Activated naive CD8-positive, alpha-beta T cell treated with anti-CD3 and anti-CD28 coated beads, Interleukin-2, amount 50 U/mL, for 24 hours (primary cell): ENCODE results near the gene RAP1GAP2.

Source experiments
- ATAC-seq: fragments of 150-1000 bp; cut with Tn5 transposase; one replicate; pipeline ENCODE4 v1.10.0; 2021
- DNase-seq: peaks from one replicate; pipeline ENCODE4 v3.0.0; 2021
- H3K27ac Mint-ChIP-seq: one replicate; pipeline ENCODE4 v1.8.0; 2021; ENCODE audit warnings: mild to moderate bottlenecking, mixed read lengths
- H3K27me3 Mint-ChIP-seq: one replicate; pipeline ENCODE4 v1.8.0; 2021; ENCODE audit warnings: mixed read lengths
- H3K36me3 Mint-ChIP-seq: one replicate; pipeline ENCODE4 v1.8.0; 2021; ENCODE audit warnings: low read depth, mixed read lengths
- H3K4me1 Mint-ChIP-seq: one replicate; pipeline ENCODE4 v1.8.0; 2021; ENCODE audit warnings: mixed read lengths
- H3K4me3 Mint-ChIP-seq: one replicate; pipeline ENCODE4 v1.8.0; 2021; ENCODE audit warnings: mild to moderate bottlenecking, moderate library complexity, mixed read lengths
- H3K9me3 Mint-ChIP-seq: one replicate; pipeline ENCODE4 v1.8.0; 2021; ENCODE audit warnings: mixed read lengths

RAP1GAP2 gene

DNA sequence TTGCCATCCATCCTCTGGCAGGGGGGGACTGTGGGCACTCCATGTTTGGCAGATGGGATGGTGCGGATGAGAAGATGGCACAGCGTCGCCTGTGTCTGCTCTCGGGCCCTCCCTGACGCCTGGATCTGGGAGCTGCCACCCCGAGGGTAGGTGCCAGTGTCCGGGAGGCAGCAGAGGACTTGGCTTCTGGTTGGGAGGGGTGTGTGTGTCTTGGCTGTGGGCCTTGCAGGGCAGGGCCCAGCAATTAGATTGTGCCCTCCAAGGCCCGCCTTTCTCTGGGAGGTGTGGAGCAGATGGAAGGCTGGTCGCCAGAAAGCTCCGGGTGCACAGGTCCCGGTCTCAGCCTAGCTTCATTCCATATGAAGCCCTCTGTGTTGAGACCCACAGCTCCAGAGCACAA, 1.4 kb downstream of the RAP1GAP2 start:
- Mint-ChIP-seq H3K36me3 (peaks cover 2% of the 10 kb centered on the region), H3K4me1 (peaks cover 54% of the 10 kb centered on the region), H3K27me3 (peaks cover 56% of the 10 kb centered on the region), H3K9me3 (no peaks in the 10 kb centered on the region), H3K27ac (no peak overlapping the region), H3K4me3 (peak overlapping the region; percentile 44)
- ATAC-seq (no peak), DNase-seq (no peak)

DNA sequence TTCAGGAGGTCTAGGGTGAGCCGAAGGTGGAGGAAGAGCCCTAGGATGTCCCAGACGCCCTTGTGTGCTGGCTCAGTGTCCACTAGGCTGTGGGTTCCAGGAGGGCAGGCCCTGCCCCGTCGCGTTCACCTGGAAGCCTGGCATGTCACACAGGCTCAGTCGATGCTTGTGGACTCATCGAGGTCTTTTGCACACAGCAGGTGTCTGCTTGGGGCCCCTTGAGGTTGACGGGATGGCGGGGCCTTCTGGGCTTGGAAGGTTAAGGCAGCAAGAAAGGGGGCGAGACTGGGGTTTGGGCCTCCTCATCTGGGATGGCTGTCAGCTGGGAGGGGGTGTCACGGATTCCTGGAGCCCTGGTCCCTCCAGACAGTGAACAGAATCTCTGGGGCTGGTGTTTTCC, 1.9 kb downstream of the RAP1GAP2 start:
- Mint-ChIP-seq H3K27ac (no peak overlapping the region), H3K36me3 (peaks cover 2% of the 10 kb centered on the region), H3K9me3 (no peaks in the 10 kb centered on the region), H3K4me3 (no peak overlapping the region), H3K27me3 (peaks cover 57% of the 10 kb centered on the region), H3K4me1 (peaks cover 48% of the 10 kb centered on the region)
- no peak for ATAC-seq
- DNase-seq = no peak

DNA sequence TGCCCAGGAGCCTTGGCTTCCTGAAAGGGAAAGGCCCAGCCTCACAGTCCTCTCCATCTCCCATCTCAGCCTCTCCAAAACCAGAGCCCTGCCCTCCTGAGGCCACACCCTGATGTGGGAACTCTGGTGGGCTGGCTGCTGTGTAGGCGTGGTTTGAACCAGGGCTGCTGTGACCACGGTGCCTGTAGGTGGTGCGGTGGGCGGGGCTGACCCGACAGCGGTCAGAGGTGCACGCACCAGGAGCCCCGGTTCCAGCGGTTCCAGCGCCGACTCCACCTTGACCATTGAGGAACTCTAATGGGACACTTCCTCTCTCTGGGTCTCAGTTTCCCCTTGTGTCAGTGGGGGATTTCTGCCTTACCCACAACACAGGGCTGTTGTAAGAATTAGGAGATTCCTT, 2.4 kb downstream of the RAP1GAP2 start:
- Mint-ChIP-seq H3K4me1 (peaks cover 44% of the 10 kb centered on the region), H3K27me3 (peaks cover 56% of the 10 kb centered on the region), H3K4me3 (no peak overlapping the region), H3K27ac (no peak overlapping the region), H3K9me3 (no peaks in the 10 kb centered on the region), H3K36me3 (peaks cover 2% of the 10 kb centered on the region)
- ATAC-seq = no peak
- no peak for DNase-seq

DNA sequence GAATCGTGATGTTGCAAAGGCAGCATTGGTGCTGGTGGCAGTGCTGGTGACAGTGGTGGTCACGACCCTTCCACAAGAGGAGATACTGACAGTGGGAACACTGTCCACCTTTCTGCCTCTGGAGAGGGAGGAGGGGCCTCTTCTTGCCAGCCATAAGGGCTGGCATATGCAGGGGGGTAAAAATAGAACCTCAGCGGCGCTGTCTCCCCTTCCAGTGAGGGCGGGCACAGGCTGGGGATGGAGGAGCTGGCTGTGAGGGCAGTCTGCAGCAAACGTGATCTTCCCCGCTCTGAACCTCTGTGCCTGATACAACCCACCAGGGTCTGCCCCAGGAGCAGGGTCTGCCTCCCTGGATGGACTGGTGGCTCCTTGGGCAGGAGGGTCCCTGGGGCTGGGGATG, 3.4 kb downstream of the RAP1GAP2 start:
- Mint-ChIP-seq H3K9me3 (no peaks in the 10 kb centered on the region), H3K4me3 (no peak overlapping the region), H3K4me1 (peaks cover 34% of the 10 kb centered on the region), H3K36me3 (peaks cover 2% of the 10 kb centered on the region), H3K27ac (no peak overlapping the region), H3K27me3 (peaks cover 48% of the 10 kb centered on the region)
- DNase-seq = no peak
- ATAC-seq = no peak

DNA sequence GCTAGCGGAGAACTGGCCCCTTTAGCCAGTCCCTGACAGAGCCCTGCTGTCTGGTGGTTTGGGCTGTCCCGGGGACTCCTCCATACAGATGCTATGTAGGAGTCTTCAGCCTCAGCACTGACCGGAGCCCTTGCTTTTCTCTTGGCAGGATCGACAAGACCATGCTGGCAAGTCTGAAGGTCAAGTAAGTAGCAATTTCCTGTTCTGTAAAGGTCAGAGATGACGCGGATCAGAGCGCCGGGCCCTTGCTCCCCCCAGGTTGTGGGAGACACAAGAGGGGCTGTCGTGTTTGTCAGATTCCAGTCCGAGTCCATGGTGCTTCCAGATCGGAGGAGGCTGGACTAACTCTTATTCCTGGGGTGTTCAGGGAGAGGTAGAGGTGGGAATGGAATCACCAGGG, 4.1 kb downstream of the RAP1GAP2 start:
- Mint-ChIP-seq H3K27me3 (peaks cover 45% of the 10 kb centered on the region), H3K4me3 (no peak overlapping the region), H3K27ac (no peak overlapping the region), H3K9me3 (no peaks in the 10 kb centered on the region), H3K4me1 (peaks cover 31% of the 10 kb centered on the region), H3K36me3 (peaks cover 2% of the 10 kb centered on the region)
- DNase-seq (no peak), ATAC-seq (no peak)

DNA sequence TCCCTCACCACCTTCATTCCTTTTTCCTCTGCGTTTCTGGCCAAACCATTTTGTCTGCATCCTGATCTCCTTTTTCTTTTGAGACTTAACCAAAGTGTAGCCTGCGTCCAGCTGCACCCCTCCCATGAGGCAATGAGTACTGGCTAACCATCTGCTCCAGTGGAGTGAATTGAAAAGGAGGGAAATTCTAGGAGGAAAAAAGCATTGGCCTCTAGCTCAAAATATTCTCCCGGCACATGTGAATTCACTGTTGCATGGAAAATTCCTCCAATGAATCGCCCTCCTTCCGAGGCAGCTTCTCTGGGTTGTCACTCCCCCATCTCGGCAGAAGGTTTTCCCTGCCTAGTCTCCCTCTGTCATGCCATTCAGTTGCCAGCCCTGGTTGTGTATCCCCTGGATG, 5.6 kb downstream of the RAP1GAP2 start:
- Mint-ChIP-seq H3K9me3 (no peaks in the 10 kb centered on the region), H3K27me3 (peaks cover 32% of the 10 kb centered on the region), H3K36me3 (peaks cover 2% of the 10 kb centered on the region), H3K4me1 (peaks cover 18% of the 10 kb centered on the region), H3K27ac (no peak overlapping the region), H3K4me3 (no peak overlapping the region)
- ATAC-seq (no peak), DNase-seq (no peak)

DNA sequence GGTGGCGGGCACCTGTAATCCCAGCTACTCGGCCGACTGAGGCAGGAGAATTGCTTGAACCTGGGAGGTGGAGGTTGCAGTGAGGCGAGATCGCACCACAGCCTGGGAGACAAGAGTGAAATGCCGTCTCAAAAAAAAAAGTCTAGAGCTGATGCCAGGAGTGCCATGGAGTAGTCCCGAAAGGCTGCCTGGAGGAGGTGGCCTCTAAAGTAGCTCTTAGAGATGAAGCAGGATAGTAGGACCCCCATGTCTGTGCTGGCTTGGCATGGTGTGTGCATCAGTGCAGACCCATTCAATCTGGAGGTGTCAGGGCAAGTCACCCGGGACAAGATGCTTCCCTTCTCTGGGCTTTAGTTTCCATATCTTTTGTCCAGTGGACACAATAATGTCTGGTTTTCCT, 6.3 kb downstream of the RAP1GAP2 start:
- H3K36me3 Mint-ChIP-seq = peaks cover 2% of the 10 kb centered on the region
- H3K9me3 Mint-ChIP-seq = no peaks in the 10 kb centered on the region
- H3K4me1 Mint-ChIP-seq = peaks cover 10% of the 10 kb centered on the region
- no peak overlapping the region for H3K27ac Mint-ChIP-seq
- H3K4me3 Mint-ChIP-seq = no peak overlapping the region
- H3K27me3 Mint-ChIP-seq = peaks cover 27% of the 10 kb centered on the region
- DNase-seq (no peak), ATAC-seq (no peak)

DNA sequence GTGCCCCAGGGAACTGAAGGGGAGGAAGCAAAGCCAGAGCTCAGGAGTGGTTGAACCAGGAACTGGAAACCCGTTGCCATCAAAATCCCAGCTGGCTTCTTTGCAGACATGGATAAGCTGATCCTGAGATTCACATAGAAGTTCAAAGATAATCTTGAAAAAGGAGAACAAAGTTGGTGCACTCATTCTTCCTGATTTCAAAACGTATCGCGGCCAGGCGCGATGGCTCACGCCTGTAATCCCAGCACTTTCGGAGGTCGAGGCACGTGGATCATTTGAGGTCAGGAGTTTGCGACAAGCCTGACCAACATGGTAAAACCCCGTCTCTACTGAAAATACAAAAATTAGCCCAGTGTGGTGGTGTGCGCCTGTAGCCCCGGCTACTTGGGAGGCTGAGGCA, 7.1 kb downstream of the RAP1GAP2 start:
- H3K9me3 Mint-ChIP-seq = no peaks in the 10 kb centered on the region
- DNase-seq (no peak), ATAC-seq (no peak)
- peaks cover 2% of the 10 kb centered on the region for H3K36me3 Mint-ChIP-seq
- no peak overlapping the region for H3K27ac Mint-ChIP-seq
- peaks cover 20% of the 10 kb centered on the region for H3K27me3 Mint-ChIP-seq
- H3K4me1 Mint-ChIP-seq = peaks cover 5% of the 10 kb centered on the region
- no peak overlapping the region for H3K4me3 Mint-ChIP-seq

DNA sequence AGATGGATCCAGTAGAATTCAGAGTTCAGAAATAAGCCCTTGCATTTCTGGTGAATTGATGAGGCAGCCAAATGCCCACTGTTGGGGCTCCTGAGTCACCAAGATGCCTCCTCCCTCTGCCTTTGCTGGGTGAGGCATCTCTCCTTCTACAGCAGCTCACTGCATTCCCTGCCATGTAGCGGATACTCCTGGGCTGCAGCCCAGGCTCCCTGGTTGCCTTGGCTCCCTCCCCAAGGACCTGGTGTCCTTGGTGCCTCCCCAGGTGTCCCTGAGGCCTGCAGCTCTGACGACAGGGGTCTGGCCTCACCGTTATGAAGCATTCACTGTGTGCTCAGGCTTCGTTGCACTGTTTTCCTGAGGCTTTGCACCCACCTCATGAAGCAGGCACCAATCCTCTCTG, 7.7 kb downstream of the RAP1GAP2 start:
- Mint-ChIP-seq H3K4me1 (peaks cover 3% of the 10 kb centered on the region), H3K4me3 (no peak overlapping the region), H3K27ac (no peak overlapping the region), H3K27me3 (peaks cover 16% of the 10 kb centered on the region), H3K36me3 (peaks cover 2% of the 10 kb centered on the region), H3K9me3 (no peaks in the 10 kb centered on the region)
- DNase-seq (no peak), ATAC-seq (no peak)

DNA sequence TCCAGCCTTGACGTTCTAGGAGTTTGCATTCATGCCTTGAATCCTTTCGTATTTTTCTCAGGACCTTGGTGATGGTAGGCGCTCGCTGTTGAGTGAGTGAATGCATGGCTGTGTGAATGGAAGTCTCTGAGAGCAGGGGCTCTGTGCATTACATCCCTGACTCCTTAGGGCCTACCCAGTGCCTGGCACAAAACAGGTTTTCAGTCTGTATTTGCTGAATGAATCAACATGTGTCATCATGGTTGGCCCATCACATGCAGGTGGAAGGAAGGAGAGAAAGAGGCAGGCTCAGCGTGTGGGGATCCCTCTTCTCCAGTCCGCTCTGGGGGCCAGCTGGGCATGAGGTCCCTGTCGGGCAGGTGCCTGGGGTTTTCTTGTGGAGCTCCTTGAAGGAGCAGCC, 8.7 kb downstream of the RAP1GAP2 start:
- H3K27ac Mint-ChIP-seq = no peak overlapping the region
- H3K4me1 Mint-ChIP-seq = no peaks in the 10 kb centered on the region
- no peaks in the 10 kb centered on the region for H3K36me3 Mint-ChIP-seq
- ATAC-seq (no peak), DNase-seq (no peak)
- H3K9me3 Mint-ChIP-seq = no peaks in the 10 kb centered on the region
- H3K27me3 Mint-ChIP-seq = peaks cover 13% of the 10 kb centered on the region
- H3K4me3 Mint-ChIP-seq = no peak overlapping the region

DNA sequence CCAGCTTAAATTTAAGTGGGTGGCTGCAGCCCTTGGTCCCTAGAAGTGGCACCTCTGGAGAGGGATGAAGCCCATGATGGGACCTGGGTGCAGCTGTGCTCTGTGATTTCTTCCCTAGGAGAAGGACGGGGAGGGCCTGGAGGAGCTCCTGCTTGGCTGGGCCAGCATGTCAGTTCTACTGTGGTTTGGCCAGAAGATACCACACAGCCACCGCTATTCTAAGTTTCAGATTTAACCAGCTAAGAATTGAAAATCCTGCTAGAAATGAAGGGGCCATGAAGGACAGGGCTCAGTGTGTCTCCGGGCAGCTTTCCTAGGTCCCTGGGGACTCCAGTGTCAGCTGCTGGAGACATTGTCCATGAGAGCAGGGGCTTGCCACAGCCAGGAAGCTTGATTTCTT, 9.7 kb downstream of the RAP1GAP2 start:
- no peaks in the 10 kb centered on the region for H3K36me3 Mint-ChIP-seq
- H3K27me3 Mint-ChIP-seq = peaks cover 16% of the 10 kb centered on the region
- no peaks in the 10 kb centered on the region for H3K9me3 Mint-ChIP-seq
- H3K4me1 Mint-ChIP-seq = no peaks in the 10 kb centered on the region
- no peak overlapping the region for H3K27ac Mint-ChIP-seq
- no peak overlapping the region for H3K4me3 Mint-ChIP-seq
- ATAC-seq = no peak
- DNase-seq = no peak

DNA sequence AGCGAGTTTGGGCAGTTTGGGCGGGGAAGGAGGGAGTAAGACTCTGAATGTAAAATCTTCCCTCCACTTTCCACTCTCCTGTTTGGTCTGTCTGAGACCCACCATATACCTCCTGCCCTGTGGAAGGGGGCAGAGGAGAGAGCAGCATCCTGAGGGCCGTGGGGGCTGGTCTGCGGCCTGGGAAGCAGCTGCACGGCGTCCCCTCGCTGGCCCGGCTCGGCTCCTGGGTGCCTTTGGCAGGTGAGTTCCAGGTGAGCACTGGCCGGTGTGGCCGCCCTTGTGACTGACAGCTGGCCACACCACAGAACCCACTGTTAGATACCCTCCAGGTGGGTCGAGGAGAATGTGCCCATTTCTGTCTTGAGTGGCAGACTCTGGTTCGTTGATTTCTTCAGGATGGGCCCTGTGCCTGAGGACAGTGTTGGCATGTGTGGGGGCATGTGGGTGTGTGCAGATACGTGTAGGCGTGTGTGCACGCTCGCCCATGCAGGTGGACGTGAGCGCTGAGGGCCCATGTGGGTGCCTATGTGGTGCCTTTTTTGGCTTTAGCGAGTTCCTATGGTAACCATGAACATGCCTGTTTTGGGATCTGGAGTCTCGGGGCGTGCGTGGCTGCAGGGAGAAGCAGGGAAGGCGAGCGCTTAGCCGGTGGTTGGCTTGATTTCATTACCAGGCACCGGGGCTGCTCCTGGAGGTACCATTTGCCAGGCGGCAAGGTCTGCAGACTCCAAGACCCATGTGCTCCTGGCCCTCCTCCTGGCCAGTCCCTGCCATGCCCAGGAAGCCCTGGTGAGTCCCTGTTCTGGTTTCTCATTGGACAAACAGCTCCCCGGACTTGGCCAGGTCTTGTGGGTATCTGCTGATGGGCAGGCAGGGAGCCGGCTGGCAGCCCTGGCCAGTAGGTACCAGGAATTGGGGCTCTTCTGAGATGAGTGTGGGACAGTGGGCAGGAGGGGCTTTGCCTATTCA, 12.4 kb downstream of the RAP1GAP2 start:
- no peak overlapping the region for H3K4me3 Mint-ChIP-seq
- H3K36me3 Mint-ChIP-seq = no peaks in the 10 kb centered on the region
- H3K4me1 Mint-ChIP-seq = peaks cover 2% of the 10 kb centered on the region
- DNase-seq (no peak), ATAC-seq (no peak)
- no peak overlapping the region for H3K27ac Mint-ChIP-seq
- H3K9me3 Mint-ChIP-seq = no peaks in the 10 kb centered on the region
- peaks cover 22% of the 10 kb centered on the region for H3K27me3 Mint-ChIP-seq

DNA sequence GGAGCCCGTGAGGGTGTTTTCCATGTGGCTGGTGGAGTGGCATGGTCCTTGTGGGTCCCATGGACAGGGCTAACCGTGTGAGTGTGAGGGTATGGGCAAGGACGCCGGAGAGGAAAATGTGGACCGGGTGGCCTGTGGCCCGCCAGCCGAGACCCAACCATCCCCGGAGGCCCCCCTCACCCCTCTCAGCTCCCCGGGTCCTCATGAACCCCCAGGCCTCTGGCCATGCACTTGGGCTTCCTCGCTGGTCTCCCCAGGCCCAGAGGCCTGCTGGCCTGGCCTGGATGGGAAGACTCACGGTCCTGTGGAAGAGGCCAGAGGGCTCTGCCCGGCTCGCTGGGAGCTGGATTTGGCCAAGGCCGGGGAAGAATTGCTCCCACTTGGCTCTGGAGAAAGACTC, 13.1 kb downstream of the RAP1GAP2 start:
- ATAC-seq = no peak
- DNase-seq = no peak
- H3K4me3 Mint-ChIP-seq = no peak overlapping the region
- peaks cover 5% of the 10 kb centered on the region for H3K4me1 Mint-ChIP-seq
- H3K36me3 Mint-ChIP-seq = no peaks in the 10 kb centered on the region
- no peaks in the 10 kb centered on the region for H3K9me3 Mint-ChIP-seq
- peaks cover 27% of the 10 kb centered on the region for H3K27me3 Mint-ChIP-seq
- no peak overlapping the region for H3K27ac Mint-ChIP-seq

DNA sequence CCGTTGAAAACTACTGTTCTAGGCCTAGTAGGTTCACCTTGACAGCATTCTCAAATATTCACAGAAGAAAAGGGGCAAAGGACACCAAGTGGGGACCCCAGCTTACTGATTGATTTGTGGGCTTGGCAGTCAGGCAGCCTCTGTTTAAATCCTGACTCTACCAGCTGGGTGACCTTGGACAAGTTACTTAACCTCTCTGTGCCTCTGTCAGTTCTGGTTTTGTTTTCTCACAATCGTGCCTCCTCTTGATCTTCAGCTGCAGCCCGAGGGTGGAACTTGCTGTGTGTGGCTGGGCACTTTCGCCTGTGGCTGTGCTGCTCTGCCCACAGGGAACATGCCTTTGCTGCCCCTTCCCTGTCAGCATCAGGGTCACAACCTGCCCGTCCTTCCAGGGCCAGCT, 17.8 kb downstream of the RAP1GAP2 start:
- Mint-ChIP-seq H3K27me3 (peaks cover 44% of the 10 kb centered on the region), H3K4me1 (peaks cover 23% of the 10 kb centered on the region), H3K4me3 (peak overlapping the region; percentile 4), H3K36me3 (no peaks in the 10 kb centered on the region), H3K9me3 (no peaks in the 10 kb centered on the region), H3K27ac (no peak overlapping the region)
- no peak for DNase-seq
- ATAC-seq = peak; percentile 4

DNA sequence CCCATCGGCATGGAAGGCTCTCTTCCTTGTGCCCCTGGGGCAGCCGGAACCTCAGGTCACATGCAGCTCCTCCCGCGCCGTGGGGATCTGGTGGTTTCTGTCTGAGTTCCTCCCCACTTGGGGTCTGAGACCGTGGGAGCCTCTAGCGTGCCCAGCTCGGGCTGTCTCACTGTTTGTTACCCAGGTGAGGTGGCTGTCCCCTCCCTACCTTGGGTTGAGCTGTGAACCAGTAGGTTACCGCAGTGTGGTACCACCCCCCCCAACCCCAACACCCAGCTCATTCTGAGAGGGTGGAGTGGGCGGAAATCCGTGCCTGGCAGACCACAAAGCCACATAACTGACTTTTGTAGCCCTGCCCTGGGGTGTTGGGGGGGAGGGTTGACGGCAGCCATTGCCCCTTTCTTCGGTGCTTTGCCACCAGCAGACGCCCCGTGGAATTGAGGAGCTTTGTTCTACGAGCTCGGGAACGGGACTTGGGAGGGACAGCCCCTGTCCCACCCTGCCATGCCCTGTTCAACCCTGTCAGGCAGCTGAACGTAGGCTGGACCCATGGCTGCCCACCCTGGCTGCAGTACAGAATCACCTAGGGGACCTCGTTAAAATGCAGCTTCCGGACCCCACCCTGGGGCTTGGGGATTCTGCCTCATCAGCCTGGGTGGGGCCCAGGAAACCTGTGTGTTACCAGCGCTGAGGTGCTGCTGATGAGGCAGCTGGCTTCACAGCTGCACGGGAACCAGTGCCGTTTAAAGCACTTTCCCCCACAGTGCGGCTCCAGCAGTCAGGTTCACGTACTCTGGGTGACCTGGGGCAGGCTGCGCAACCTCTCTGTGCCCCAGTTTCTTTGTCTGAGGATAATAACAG, 18.5 kb downstream of the RAP1GAP2 start:
- Mint-ChIP-seq H3K4me3 (peak overlapping the region; percentile 14), H3K9me3 (no peaks in the 10 kb centered on the region), H3K27me3 (peaks cover 44% of the 10 kb centered on the region), H3K36me3 (no peaks in the 10 kb centered on the region), H3K27ac (peak overlapping the region; percentile 39), H3K4me1 (peaks cover 23% of the 10 kb centered on the region)
- DNase-seq (peak; percentile 81), ATAC-seq (peak; percentile 77)
